Liver (tissue), 9 donors: ENCODE data around the gene FBLL1. TPM values are rescaled to one million over a fixed set of nuclear protein-coding genes. Genes with fewer than 3 reads are reported as not detected.

ENCODE experiments used
- DNase-seq: peaks from one replicate; pipeline ENCODE4 v3.0.0-alpha.2; 2017; ENCODE audit warnings: low spot score
- H3K27ac ChIP-seq, 2 donors: one replicate each; pipeline ENCODE4 v1.7.0; 2013; ENCODE audit warnings: inconsistent platforms in 2 of 2, low read length in 2 of 2, control low read depth in 1 of 2, low read depth in 1 of 2, mild to moderate bottlenecking in 1 of 2
- H3K27me3 ChIP-seq, 4 donors: one replicate each; pipeline versions ENCODE4 v1.6.1 to v1.7.0; 2013; ENCODE audit warnings: low read length in 3 of 4, inconsistent platforms in 1 of 4, mild to moderate bottlenecking in 1 of 4, moderate library complexity in 1 of 4; ENCODE audit not compliant: control insufficient read depth in 4 of 4, insufficient read depth in 4 of 4
- H3K36me3 ChIP-seq, 4 donors: one replicate each; pipeline versions ENCODE4 v1.6.1 to v1.7.0; 2013; ENCODE audit warnings: low read length in 3 of 4, mild to moderate bottlenecking in 3 of 4, low read depth in 1 of 4, moderate library complexity in 1 of 4; ENCODE audit not compliant: control insufficient read depth in 4 of 4, insufficient read depth in 3 of 4
- H3K4me1 ChIP-seq, 4 donors: one replicate each; pipeline versions ENCODE4 v1.6.1 to v1.7.0; 2013; ENCODE audit warnings: low read length in 3 of 4, mild to moderate bottlenecking in 3 of 4, moderate library complexity in 1 of 4; ENCODE audit not compliant: control insufficient read depth in 4 of 4, insufficient read depth in 4 of 4
- H3K4me3 ChIP-seq, 3 donors: one replicate each; pipeline versions ENCODE4 v1.6.1 to v1.7.0; 2013; ENCODE audit warnings: low read length in 3 of 3, control low read depth in 1 of 3, low read depth in 1 of 3, mild to moderate bottlenecking in 1 of 3
- H3K9ac ChIP-seq, 2 donors: one replicate each; pipeline ENCODE4 v1.7.0; 2013; ENCODE audit warnings: low read length in 2 of 2, mild to moderate bottlenecking in 2 of 2, moderate library complexity in 2 of 2, control low read depth in 1 of 2, low read depth in 1 of 2
- H3K9me3 ChIP-seq, 4 donors: one replicate each; pipeline versions ENCODE4 v1.6.1 to v1.7.0; 2013; ENCODE audit warnings: low read length in 3 of 4; ENCODE audit not compliant: control insufficient read depth in 4 of 4
- EGR1 ChIP-seq, 2 donors: IDR thresholded peaks; 2 replicates each; pipeline ENCODE4 v1.6.1; 2016 to 2018; ENCODE audit warnings: antibody characterized with exemption in 2 of 2, low read depth in 2 of 2
- FOXA1 ChIP-seq: IDR thresholded peaks from 2 replicates; pipeline ENCODE4 v1.6.1; 2016; ENCODE audit warnings: antibody characterized with exemption
- FOXA2 ChIP-seq: IDR thresholded peaks from 2 replicates; pipeline ENCODE4 v1.6.1; 2016; ENCODE audit warnings: antibody characterized with exemption
- GABPA ChIP-seq, 2 donors: IDR thresholded peaks in 1 of 2; conservative IDR thresholded peaks in 1 of 2; 2 replicates each; pipeline ENCODE4 v1.6.1; 2016; ENCODE audit warnings: antibody characterized with exemption in 2 of 2, mild to moderate bottlenecking in 1 of 2, moderate library complexity in 1 of 2
- HNF4A ChIP-seq, 2 donors: conservative IDR thresholded peaks; 2 replicates each; pipeline ENCODE4 v1.6.1; 2016; ENCODE audit warnings: antibody characterized with exemption in 2 of 2, mild to moderate bottlenecking in 2 of 2
- HNF4G ChIP-seq: IDR thresholded peaks from 2 replicates; pipeline ENCODE4 v1.6.1; 2016; ENCODE audit warnings: antibody characterized with exemption
- JUND ChIP-seq, 2 donors: IDR thresholded peaks; 2 replicates each; pipeline ENCODE4 v1.6.1; 2016; ENCODE audit warnings: antibody characterized with exemption in 2 of 2
- NR2F2 ChIP-seq: IDR thresholded peaks from 2 replicates; pipeline ENCODE4 v1.6.1; 2016; ENCODE audit warnings: antibody characterized with exemption
- RAD21 ChIP-seq, 2 donors: IDR thresholded peaks; 2 replicates each; pipeline ENCODE4 v1.6.1; 2016; ENCODE audit warnings: antibody characterized with exemption in 2 of 2, mild to moderate bottlenecking in 2 of 2
- RXRA ChIP-seq, 2 donors: IDR thresholded peaks; 2 replicates each; pipeline ENCODE4 v1.6.1; 2017 to 2018; ENCODE audit warnings: antibody characterized with exemption in 2 of 2, mild to moderate bottlenecking in 1 of 2
- SP1 ChIP-seq: IDR thresholded peaks from 2 replicates; pipeline ENCODE4 v1.6.1; 2018; ENCODE audit warnings: antibody characterized with exemption, mild to moderate bottlenecking
- TAF1 ChIP-seq: conservative IDR thresholded peaks from 2 replicates; pipeline ENCODE4 v1.6.1; 2016; ENCODE audit warnings: antibody characterized with exemption, mild to moderate bottlenecking
- YY1 ChIP-seq: IDR thresholded peaks from 2 replicates; pipeline ENCODE4 v1.6.1; 2016; ENCODE audit warnings: antibody characterized with exemption, mild to moderate bottlenecking
- WGBS: extraction: QIAGEN DNeasy Blood & Tissue Kit; methylation state at CpG from one replicate; pipeline ENCODE4 v1.1.7; 2013; 5-methylcytosine and 5-hydroxymethylcytosine counted together
- polyA plus RNA-seq, 2 donors: library from polyadenylated mRNA; stranded (reverse) in 1 of 2; unstranded in 1 of 2; fragments of 200-250 nt in 1 of 2; fragments of >200 nt in 1 of 2; fragmentation: Nextera tagmentation in 1 of 2; extraction: Ambion mirVana in 1 of 2; gene quantifications; one replicate each; pipeline versions ENCODE4 v1.2.1 to v1.2.3, GENCODE V29; 2013 to 2015
- total RNA-seq, 2 donors: library from RNA; depleted of rRNA; stranded (reverse); fragments of >200 nt; gene quantifications; one replicate each; pipeline ENCODE4 v1.2.3, GENCODE V29; 2014
- TF ChIP-seq, protein P1 (sequence below): IDR thresholded peaks from 2 replicates; pipeline ENCODE4 v1.6.1; 2016; ENCODE audit warnings: antibody characterized with exemption
- TF ChIP-seq, protein P2 (sequence below): IDR thresholded peaks from 2 replicates; pipeline ENCODE4 v1.6.1; 2016; ENCODE audit warnings: antibody characterized with exemption, mild to moderate bottlenecking
- TF ChIP-seq, protein P3 (sequence below): fragments of 150-350 bp; IDR thresholded peaks from 2 replicates; pipeline ENCODE4 v1.5.1; 2017; ENCODE audit warnings: improper control_type of control experiment, low read depth, low read length; ENCODE audit not compliant: missing input control
- TF ChIP-seq, protein P4 (sequence below): IDR thresholded peaks from 2 replicates; pipeline ENCODE4 v1.6.1; 2016; ENCODE audit warnings: antibody characterized with exemption
- TF ChIP-seq, protein P5 (sequence below): IDR thresholded peaks from 2 replicates; pipeline ENCODE4 v1.6.1; 2016; ENCODE audit warnings: antibody characterized with exemption
- donor health status: healthy.
- donor health status: healthy.
- donor health status: healthy.
- donor health status: healthy.
- donor health status: healthy.

FBLL1 gene
- total and polyA plus RNA-seq, 4 donors, result 0.05 to 0.42 (median 0.17) TPM; not detected in 1

DNA sequence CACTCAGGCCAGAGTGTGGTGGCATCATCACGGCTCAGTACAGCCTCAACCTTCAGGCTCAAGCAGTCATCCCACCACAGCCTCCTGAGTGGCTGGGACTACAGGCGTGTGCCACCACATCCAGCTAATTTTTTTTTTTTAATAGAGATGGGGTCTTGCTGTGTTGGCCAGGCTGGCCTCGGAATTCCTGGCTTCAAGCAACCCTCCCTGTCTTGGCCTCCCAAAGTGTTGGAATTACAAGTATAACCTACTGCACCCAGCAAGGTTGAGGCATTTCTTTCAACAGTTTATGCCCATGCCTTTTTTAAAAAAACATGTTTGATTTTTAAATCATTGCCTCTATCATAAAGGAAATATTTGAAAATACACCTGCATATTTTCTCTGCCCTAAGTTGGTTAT, 40.0 kb upstream of the FBLL1 start:
- no peak for TF ChIP-seq GABPA (IDR thresholded peaks at IDR 0.05 in 1 of 2, conservative IDR thresholded peaks at IDR 0.05 in 1 of 2)
- TF ChIP-seq RXRA (IDR thresholded peaks at IDR 0.05), result no peak
- no peak for TF ChIP-seq YY1
- TF ChIP-seq, protein P1, sequence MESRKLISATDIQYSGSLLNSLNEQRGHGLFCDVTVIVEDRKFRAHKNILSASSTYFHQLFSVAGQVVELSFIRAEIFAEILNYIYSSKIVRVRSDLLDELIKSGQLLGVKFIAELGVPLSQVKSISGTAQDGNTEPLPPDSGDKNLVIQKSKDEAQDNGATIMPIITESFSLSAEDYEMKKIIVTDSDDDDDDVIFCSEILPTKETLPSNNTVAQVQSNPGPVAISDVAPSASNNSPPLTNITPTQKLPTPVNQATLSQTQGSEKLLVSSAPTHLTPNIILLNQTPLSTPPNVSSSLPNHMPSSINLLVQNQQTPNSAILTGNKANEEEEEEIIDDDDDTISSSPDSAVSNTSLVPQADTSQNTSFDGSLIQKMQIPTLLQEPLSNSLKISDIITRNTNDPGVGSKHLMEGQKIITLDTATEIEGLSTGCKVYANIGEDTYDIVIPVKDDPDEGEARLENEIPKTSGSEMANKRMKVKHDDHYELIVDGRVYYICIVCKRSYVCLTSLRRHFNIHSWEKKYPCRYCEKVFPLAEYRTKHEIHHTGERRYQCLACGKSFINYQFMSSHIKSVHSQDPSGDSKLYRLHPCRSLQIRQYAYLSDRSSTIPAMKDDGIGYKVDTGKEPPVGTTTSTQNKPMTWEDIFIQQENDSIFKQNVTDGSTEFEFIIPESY, result no peak
- no peak for TF ChIP-seq RAD21 (IDR thresholded peaks at IDR 0.05)
- TF ChIP-seq JUND (IDR thresholded peaks at IDR 0.05), result no peak
- TF ChIP-seq HNF4A (conservative IDR thresholded peaks at IDR 0.05), result no peak
- no peak for TF ChIP-seq NR2F2
- TF ChIP-seq TAF1, result no peak
- TF ChIP-seq, protein P2, sequence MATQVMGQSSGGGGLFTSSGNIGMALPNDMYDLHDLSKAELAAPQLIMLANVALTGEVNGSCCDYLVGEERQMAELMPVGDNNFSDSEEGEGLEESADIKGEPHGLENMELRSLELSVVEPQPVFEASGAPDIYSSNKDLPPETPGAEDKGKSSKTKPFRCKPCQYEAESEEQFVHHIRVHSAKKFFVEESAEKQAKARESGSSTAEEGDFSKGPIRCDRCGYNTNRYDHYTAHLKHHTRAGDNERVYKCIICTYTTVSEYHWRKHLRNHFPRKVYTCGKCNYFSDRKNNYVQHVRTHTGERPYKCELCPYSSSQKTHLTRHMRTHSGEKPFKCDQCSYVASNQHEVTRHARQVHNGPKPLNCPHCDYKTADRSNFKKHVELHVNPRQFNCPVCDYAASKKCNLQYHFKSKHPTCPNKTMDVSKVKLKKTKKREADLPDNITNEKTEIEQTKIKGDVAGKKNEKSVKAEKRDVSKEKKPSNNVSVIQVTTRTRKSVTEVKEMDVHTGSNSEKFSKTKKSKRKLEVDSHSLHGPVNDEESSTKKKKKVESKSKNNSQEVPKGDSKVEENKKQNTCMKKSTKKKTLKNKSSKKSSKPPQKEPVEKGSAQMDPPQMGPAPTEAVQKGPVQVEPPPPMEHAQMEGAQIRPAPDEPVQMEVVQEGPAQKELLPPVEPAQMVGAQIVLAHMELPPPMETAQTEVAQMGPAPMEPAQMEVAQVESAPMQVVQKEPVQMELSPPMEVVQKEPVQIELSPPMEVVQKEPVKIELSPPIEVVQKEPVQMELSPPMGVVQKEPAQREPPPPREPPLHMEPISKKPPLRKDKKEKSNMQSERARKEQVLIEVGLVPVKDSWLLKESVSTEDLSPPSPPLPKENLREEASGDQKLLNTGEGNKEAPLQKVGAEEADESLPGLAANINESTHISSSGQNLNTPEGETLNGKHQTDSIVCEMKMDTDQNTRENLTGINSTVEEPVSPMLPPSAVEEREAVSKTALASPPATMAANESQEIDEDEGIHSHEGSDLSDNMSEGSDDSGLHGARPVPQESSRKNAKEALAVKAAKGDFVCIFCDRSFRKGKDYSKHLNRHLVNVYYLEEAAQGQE, result no peak
- no peak for TF ChIP-seq FOXA1
- TF ChIP-seq, protein P3, sequence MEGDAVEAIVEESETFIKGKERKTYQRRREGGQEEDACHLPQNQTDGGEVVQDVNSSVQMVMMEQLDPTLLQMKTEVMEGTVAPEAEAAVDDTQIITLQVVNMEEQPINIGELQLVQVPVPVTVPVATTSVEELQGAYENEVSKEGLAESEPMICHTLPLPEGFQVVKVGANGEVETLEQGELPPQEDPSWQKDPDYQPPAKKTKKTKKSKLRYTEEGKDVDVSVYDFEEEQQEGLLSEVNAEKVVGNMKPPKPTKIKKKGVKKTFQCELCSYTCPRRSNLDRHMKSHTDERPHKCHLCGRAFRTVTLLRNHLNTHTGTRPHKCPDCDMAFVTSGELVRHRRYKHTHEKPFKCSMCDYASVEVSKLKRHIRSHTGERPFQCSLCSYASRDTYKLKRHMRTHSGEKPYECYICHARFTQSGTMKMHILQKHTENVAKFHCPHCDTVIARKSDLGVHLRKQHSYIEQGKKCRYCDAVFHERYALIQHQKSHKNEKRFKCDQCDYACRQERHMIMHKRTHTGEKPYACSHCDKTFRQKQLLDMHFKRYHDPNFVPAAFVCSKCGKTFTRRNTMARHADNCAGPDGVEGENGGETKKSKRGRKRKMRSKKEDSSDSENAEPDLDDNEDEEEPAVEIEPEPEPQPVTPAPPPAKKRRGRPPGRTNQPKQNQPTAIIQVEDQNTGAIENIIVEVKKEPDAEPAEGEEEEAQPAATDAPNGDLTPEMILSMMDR, result no peak
- TF ChIP-seq HNF4G, result no peak
- TF ChIP-seq FOXA2, result no peak
- TF ChIP-seq, protein P4, sequence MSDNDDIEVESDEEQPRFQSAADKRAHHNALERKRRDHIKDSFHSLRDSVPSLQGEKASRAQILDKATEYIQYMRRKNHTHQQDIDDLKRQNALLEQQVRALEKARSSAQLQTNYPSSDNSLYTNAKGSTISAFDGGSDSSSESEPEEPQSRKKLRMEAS, result no peak
- TF ChIP-seq EGR1 (IDR thresholded peaks at IDR 0.05; ENCODE audit: low read depth in 2 of 2), result no peak
- no peak for TF ChIP-seq SP1
- TF ChIP-seq, protein P5, sequence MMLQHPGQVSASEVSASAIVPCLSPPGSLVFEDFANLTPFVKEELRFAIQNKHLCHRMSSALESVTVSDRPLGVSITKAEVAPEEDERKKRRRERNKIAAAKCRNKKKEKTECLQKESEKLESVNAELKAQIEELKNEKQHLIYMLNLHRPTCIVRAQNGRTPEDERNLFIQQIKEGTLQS, result no peak
- no peak for DNase-seq
- Histone ChIP-seq H3K4me3 (no peak overlapping the region), H3K4me1 (peaks cover 0 to 11% (median 9%) of the 10 kb centered on the region in 4 donors), H3K9me3 (no peaks in the 10 kb centered on the region), H3K27ac (no peak overlapping the region), H3K9ac (no peak overlapping the region), H3K36me3 (peaks cover 12 to 48% (median 40%) of the 10 kb centered on the region in 4 donors), H3K27me3 (no peaks in the 10 kb centered on the region)
- 96% methylated on average over 3 of the region's 3 CpGs for WGBS
